Stomach (tissue), 9 donors: ENCODE data around the gene INSYN2B. TPM values are rescaled to one million over a fixed set of nuclear protein-coding genes. Genes with fewer than 3 reads are reported as not detected.

ENCODE experiments used
- DNase-seq, 2 donors: peaks; one replicate each; pipeline versions ENCODE4 v3.0.0 to v3.0.0-alpha.2; 2013 to 2019
- H3K27ac ChIP-seq, 5 donors: fragments of 200-600 bp in 4 of 5; sonication (generic) in 4 of 5; one replicate each; pipeline ENCODE4 v1.5.1; 2013 to 2019; ENCODE audit warnings: mild to moderate bottlenecking in 1 of 5, moderate library complexity in 1 of 5
- H3K27me3 ChIP-seq, 3 donors: fragments of 200-600 bp; sonication (generic); one replicate each; pipeline ENCODE4 v1.5.1; 2017 to 2019; ENCODE audit warnings: mixed run types in 1 of 3
- H3K36me3 ChIP-seq, 4 donors: fragments of 200-600 bp; sonication (generic); 1 replicate in 3 of 4; 2 replicates in 1 of 4; pipeline ENCODE4 v1.5.1; 2016 to 2019
- H3K4me1 ChIP-seq, 4 donors: fragments of 200-600 bp; sonication (generic); one replicate each; pipeline ENCODE4 v1.5.1; 2016 to 2019
- H3K4me3 ChIP-seq, 4 donors: fragments of 200-600 bp; sonication (generic) in 3 of 4; one replicate each; pipeline ENCODE4 v1.5.1; 2016 to 2019; ENCODE audit warnings: mild to moderate bottlenecking in 1 of 4
- H3K9me3 ChIP-seq, 4 donors: fragments of 200-600 bp; sonication (generic); one replicate each; pipeline ENCODE4 v1.5.1; 2016 to 2019
- EP300 ChIP-seq: sonication (generic); formaldehyde crosslinking; IDR thresholded peaks from one replicate; pipeline ENCODE4 v1.6.1; 2017; ENCODE audit warnings: antibody characterized with exemption
- POLR2A ChIP-seq, 4 donors: fragments of 450-650 bp; IDR thresholded peaks; one replicate each; pipeline ENCODE4 v1.6.1; 2016; ENCODE audit warnings: antibody characterized with exemption in 4 of 4, control low read depth in 2 of 4, mild to moderate bottlenecking in 1 of 4, moderate library complexity in 1 of 4
- POLR2AphosphoS5 ChIP-seq, 3 donors: sonication (generic); formaldehyde crosslinking; IDR thresholded peaks; one replicate each; pipeline ENCODE4 v1.6.1; 2016; ENCODE audit warnings: antibody characterized with exemption in 3 of 3
- WGBS, 5 donors: extraction: QIAGEN DNeasy Blood & Tissue Kit in 3 of 5; methylation state at CpG; one replicate each; pipeline versions ENCODE4 v1.1.5 to v1.1.7; 2013 to 2018; 5-methylcytosine and 5-hydroxymethylcytosine counted together
- intact Hi-C: fragments of 100-400 bp; cut with DNase I; formaldehyde crosslinking; loops from one replicate; pipeline ENCODE4 v1.15.1; 2023; ENCODE audit warnings: low total_unique reads
- polyA plus RNA-seq, 3 donors: library from polyadenylated mRNA; stranded (reverse); fragments of 200-250 nt; gene quantifications; one replicate each; pipeline ENCODE4 v1.2.3, GENCODE V29; 2013
- total RNA-seq, 5 donors: library from RNA; depleted of rRNA; stranded (reverse); fragments of >200 nt; gene quantifications; one replicate each; pipeline versions ENCODE4 v1.1.0 to v1.2.3, GENCODE V29; 2014 to 2016
- TF ChIP-seq, protein P1 (sequence below), 7 experiments: fragments of 450-650 bp in 4 of 7; fragments of 200-600 bp in 3 of 7; sonication (generic) in 3 of 7; IDR thresholded peaks; one replicate each; pipeline ENCODE4 v1.5.1; 2016 to 2019; ENCODE audit warnings: antibody characterized with exemption in 7 of 7, control low read depth in 2 of 7, mild to moderate bottlenecking in 1 of 7
- donor health status: healthy with polysubstance abuse.
- donor health status: Bipolar disorder and iron deficiency.
- donor health status: healthy.

Gene INSYN2B
- total and polyA plus RNA-seq, 8 donors = 0.18 to 0.19 TPM; not detected in 6

DNA sequence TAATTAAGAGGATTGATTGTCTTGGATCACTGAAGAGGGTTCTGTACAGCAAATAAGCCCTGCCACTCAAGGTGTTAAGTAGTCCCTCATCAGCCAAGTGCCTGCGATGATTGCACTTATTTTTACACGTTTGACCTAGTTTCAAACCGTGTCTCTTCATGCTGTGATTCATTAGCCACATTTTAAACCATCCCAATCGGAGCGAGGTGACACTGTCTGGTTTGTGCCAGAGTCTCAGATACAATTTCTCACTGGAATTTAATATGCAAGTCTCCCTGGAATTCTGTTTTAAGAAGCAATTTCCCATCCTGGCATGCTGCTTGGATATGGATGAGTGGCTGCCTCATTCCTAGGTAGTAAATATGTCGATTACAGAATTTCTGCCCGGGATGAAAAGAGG lies 1.6 kb downstream of the INSYN2B start:
- 66 to 74% (median 67%) methylated on average over 7 of the region's 7 CpGs for WGBS, 5 donors
- intact Hi-C loops = no loop called here
- TF ChIP-seq POLR2A (IDR thresholded peaks at IDR 0.05) (no peak), EP300 (no peak), POLR2AphosphoS5 (IDR thresholded peaks at IDR 0.05) (no peak)
- TF ChIP-seq, protein P1, sequence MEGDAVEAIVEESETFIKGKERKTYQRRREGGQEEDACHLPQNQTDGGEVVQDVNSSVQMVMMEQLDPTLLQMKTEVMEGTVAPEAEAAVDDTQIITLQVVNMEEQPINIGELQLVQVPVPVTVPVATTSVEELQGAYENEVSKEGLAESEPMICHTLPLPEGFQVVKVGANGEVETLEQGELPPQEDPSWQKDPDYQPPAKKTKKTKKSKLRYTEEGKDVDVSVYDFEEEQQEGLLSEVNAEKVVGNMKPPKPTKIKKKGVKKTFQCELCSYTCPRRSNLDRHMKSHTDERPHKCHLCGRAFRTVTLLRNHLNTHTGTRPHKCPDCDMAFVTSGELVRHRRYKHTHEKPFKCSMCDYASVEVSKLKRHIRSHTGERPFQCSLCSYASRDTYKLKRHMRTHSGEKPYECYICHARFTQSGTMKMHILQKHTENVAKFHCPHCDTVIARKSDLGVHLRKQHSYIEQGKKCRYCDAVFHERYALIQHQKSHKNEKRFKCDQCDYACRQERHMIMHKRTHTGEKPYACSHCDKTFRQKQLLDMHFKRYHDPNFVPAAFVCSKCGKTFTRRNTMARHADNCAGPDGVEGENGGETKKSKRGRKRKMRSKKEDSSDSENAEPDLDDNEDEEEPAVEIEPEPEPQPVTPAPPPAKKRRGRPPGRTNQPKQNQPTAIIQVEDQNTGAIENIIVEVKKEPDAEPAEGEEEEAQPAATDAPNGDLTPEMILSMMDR (IDR thresholded peaks at IDR 0.05) = no peak

DNA sequence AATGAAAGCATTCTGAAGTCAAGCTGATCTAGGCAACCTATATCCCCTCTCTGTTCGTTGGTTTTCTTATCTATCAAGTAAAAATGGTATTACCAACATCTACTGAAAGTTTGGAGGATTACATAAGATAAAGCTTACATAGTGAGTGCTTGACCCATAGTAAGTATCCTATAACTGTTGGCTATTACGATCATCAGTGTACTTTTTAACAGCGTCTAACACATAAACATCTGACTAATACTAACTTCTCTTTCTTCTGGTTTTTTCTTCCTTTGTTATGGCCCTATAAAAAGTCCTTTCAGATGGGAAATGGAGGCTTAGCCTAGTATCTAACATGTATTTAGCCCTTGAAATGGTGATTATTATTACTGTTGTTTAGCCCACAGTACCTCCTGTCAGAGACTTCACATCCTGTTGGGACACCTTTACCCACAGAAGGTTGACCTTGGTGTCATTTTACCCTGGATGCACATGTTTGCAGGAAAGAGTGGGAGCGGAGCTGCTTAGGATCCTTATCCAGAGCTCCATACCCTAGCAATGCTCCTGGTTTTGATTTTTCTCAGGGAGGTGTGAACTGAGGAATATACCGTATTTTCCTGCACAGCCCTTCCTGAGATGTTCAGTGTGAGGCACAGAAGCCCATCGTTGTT lies 6.0 kb downstream of the INSYN2B start:
- no peaks in the 10 kb centered on the region for H3K4me1 ChIP-seq
- 65 to 76% (median 65%) methylated on average over 6 of the region's 6 CpGs for WGBS, 5 donors
- no peak overlapping the region for H3K4me3 ChIP-seq

More for the DNA sequence above, 1.6 kb downstream of the INSYN2B start:
- no peaks in the 10 kb centered on the region for H3K9me3 ChIP-seq
- H3K36me3 ChIP-seq = peaks cover 0 to 4% (median 0%) of the 10 kb centered on the region in 4 donors
- H3K27me3 ChIP-seq = peaks cover 0 to 34% (median 5%) of the 10 kb centered on the region in 3 donors
- peaks cover 0 to 11% (median 5%) of the 10 kb centered on the region in 4 donors for H3K4me1 ChIP-seq
- no peak overlapping the region for H3K4me3 ChIP-seq
- no peak overlapping the region for H3K27ac ChIP-seq
- DNase-seq = no peak

DNA sequence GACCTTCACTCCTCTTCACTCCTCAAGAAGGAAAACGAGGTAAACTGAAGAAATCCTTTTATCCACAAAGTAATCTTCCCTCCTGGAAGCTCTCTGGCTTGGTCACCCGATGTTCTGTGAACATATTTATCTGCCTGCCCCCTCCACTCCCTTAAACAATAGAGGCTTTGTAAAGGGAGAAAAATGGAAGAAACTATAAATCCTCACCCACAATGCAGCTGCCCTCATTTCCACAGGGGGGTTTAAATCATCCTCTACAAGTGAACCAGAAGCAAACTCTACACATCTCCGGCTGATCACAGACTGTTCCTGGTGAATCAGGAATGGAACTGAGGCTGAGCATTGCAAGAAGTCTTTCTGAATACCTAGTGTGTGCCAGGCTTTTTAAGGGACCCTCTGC lies 7.2 kb downstream of the INSYN2B start:
- Histone ChIP-seq H3K36me3 (no peaks in the 10 kb centered on the region), H3K9me3 (no peaks in the 10 kb centered on the region), H3K27me3 (peaks cover 0 to 7% (median 0%) of the 10 kb centered on the region in 3 donors), H3K27ac (no peak overlapping the region), H3K4me3 (no peak overlapping the region), H3K4me1 (no peaks in the 10 kb centered on the region)
- TF ChIP-seq POLR2AphosphoS5 (IDR thresholded peaks at IDR 0.05) = no peak
- intact Hi-C loops = no loop called here
- DNase-seq = no peak
- WGBS, 5 donors = 45 to 64% (median 55%) methylated on average over 3 of the region's 3 CpGs

More for the DNA sequence above, 6.0 kb downstream of the INSYN2B start:
- no peak for DNase-seq
- no peak overlapping the region for H3K27ac ChIP-seq
- intact Hi-C loops = no loop called here
- TF ChIP-seq, protein P1 (IDR thresholded peaks at IDR 0.05) = no peak
- TF ChIP-seq POLR2AphosphoS5 (IDR thresholded peaks at IDR 0.05) (no peak), POLR2A (IDR thresholded peaks at IDR 0.05) (no peak), EP300 (no peak)
- H3K9me3 ChIP-seq = no peaks in the 10 kb centered on the region
- H3K36me3 ChIP-seq = no peaks in the 10 kb centered on the region
- H3K27me3 ChIP-seq = peaks cover 0 to 19% (median 5%) of the 10 kb centered on the region in 3 donors

DNA sequence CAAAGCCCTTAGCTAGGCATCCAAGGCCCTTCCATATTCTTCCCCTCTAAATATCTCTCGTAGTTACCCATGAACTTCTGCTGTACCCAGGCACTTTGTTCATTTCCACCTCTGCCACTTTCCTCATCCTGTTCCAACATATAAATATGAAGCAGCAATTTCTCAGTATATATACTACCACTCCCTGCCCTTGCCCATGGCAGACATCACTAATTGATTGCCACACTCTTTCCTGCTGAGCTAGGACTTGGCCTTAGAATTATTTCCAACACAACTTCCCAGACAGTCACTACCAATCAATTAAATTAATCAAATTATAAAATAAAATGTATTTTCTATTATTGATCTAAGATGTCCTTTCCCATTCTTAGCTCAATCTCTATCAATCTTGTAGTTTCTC lies 8.5 kb downstream of the INSYN2B start:
- Histone ChIP-seq H3K27me3 (no peaks in the 10 kb centered on the region), H3K9me3 (no peaks in the 10 kb centered on the region), H3K27ac (no peak overlapping the region), H3K4me3 (no peak overlapping the region), H3K36me3 (no peaks in the 10 kb centered on the region), H3K4me1 (no peaks in the 10 kb centered on the region)
- intact Hi-C loops = no loop called here
- no peak for TF ChIP-seq EP300
- TF ChIP-seq POLR2AphosphoS5 (IDR thresholded peaks at IDR 0.05) = no peak
- TF ChIP-seq, protein P1 (IDR thresholded peaks at IDR 0.05) = no peak
- no peak for TF ChIP-seq POLR2A (IDR thresholded peaks at IDR 0.05)
- no peak for DNase-seq
- WGBS, 5 donors = 79 to 92% (median 83%) methylated on average over 1 of the region's 1 CpG
